Renal cortical epithelial cell (primary cell): ENCODE measurements around the gene ADIPOQ. TPM values are rescaled to one million over a fixed set of nuclear protein-coding genes. Genes with fewer than 3 reads are reported as not detected.
A peak's percentile ranks its signal among the peaks of the same experiment; 100 is the strongest.
"Not testable (repeated sequence)": the region's sequence is repeated elsewhere in the genome, so short reads cannot be mapped to it uniquely, and the experiment has no call there.

ENCODE experiments used
- DNase-seq: peaks from one replicate; pipeline ENCODE4 v3.0.0-alpha.2; 2011; ENCODE audit warnings: low read depth
- total RNA-seq: library from RNA; depleted of rRNA; stranded (reverse); fragments of >200 nt; gene quantifications from 2 replicates; pipeline ENCODE4 v1.2.3, GENCODE V29; 2014

The ADIPOQ gene
- not detected in 2 replicates for total RNA-seq

GRCh38 chr3:186842426-186843038, at the start of gene ADIPOQ:
ADIPOQ (plus strand) TSS chr3:186842710; CDS start chr3:186853059, 10,349 bp downstream.
- DNase-seq, result no peak

DNA sequence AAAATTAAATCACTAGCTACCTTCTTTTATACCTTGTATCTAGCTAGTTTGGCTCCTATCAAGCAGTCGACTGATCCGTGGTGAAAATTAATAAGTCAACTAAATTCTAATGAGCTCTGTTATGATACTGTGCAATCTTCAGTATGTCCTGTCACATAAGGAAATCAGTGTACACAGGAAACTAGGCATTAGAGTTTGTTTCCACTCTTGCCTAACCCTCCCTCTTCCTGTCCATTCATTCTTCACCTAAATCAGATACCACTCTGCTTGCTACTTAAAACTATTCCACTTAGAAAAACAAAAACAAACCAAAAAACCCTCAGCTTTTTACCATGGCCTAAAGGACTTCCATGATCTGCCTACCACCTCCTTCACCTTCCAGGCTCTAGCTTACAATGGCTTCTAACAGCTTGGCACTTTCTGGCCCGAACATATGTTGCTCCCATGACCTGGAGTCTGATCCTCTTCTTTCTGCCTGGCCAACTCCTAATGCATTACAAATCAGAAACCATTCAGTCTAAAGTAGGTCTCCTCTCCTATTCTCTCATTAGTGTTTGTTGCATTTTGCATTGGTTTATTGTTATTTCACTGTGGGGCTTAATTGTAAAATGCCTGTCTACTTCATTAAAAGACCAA, 44.2 kb upstream of the ADIPOQ start:
- no peak for DNase-seq

- no peak for DNase-seq
Observed at GRCh38 chr3:186800285-186800684, 42.2 kb upstream of the ADIPOQ start.

DNA sequence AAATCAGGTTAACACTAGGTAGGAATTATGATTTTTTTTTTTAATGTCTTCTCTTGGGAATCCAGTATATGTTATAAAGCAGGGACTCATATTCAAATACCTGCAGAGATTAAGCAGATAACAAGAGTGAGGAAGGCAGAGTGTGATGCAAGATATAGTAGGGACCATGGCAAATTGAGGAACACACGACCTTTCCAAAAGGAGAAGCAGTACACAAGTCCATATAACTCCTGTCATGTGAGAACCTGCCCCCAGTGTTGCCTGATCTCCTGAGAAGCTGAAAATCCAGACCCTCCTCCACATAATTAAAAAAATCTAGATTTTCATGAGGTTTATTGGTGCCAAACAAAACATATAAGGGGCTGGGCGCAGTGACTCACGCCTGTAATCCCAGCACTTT, 39.8 kb upstream of the ADIPOQ start:
- DNase-seq, result no peak

GRCh38 chr3:186803447-186803846, 39.1 kb upstream of the ADIPOQ start:
- not testable (repeated sequence) for DNase-seq

GRCh38 chr3:186806089-186807055, 36.1 kb upstream of the ADIPOQ start, which contains the start of gene RFC4:
RFC4 (minus strand) TSS chr3:186806482; CDS start chr3:186804713, 1,769 bp downstream.
- peak; percentile 46 for DNase-seq

- DNase-seq, result no peak
Observed at GRCh38 chr3:186807231-186807630, 35.3 kb upstream of the ADIPOQ start.

- no peak for DNase-seq
Observed at GRCh38 chr3:186810336-186810996, 32.0 kb upstream of the ADIPOQ start.

DNA sequence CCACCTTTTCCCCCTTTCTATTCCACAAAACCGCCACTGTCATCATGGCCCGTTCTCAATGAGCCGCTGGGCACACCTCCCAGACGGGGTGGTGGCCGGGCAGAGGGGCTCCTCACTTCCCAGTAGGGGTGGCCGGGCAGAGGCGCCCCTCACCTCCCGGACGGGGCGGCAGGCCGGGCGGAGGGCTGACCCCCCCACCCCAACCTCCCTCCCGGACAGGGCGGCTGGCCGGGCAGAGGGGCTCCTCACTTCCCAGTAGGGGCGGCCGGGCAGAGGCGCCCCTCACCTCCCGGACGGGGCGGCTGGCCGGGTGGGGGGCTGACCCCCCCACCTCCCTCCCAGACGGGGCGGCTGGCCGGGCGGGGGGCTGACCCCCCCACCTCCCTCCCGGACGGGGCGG, 31.2 kb upstream of the ADIPOQ start:
- not testable (repeated sequence) for DNase-seq

- no peak for DNase-seq
Observed at GRCh38 chr3:186814100-186814499, 28.4 kb upstream of the ADIPOQ start.

DNA sequence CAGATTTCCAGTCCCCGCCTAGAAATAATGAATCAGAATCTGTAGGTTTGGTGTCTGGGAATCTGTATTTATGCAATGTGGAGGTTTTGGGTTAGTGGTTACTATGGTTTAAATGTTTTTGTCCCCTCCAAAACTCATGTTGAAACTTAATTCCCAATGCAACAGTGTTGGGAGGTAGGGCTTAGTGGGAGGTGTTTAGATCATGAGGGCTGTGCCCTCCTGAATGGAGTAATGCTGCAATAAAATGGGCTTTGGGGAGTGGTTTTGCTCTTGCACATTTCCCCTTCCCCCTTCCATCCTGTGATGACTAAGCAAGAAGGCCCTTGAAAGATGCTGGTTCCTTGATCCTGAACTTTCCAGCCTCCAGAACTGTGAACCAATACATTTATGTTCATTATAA, 27.1 kb upstream of the ADIPOQ start:
- peak; percentile 91 for DNase-seq

DNA sequence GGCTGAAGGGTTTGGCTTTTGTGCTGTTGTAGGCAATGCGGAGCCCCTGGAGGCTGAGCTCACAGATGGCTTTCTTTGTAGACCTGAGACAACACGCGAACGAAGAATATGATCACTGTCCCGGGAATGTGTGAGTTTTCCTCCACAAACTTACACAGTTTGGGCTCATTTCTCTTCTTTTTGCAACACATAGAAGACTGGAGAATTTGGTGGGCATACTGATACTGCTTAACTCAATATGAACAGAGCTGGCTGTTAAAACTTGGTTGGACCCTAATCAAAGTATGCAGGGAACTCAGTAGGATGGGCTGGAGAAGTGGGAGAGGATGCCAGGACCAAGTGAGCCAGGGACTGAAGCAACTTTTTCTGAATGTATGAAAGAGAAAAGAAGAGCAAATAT, 24.0 kb upstream of the ADIPOQ start:
- DNase-seq, result no peak

GRCh38 chr3:186818956-186819355, 23.6 kb upstream of the ADIPOQ start:
- DNase-seq, result no peak

DNA sequence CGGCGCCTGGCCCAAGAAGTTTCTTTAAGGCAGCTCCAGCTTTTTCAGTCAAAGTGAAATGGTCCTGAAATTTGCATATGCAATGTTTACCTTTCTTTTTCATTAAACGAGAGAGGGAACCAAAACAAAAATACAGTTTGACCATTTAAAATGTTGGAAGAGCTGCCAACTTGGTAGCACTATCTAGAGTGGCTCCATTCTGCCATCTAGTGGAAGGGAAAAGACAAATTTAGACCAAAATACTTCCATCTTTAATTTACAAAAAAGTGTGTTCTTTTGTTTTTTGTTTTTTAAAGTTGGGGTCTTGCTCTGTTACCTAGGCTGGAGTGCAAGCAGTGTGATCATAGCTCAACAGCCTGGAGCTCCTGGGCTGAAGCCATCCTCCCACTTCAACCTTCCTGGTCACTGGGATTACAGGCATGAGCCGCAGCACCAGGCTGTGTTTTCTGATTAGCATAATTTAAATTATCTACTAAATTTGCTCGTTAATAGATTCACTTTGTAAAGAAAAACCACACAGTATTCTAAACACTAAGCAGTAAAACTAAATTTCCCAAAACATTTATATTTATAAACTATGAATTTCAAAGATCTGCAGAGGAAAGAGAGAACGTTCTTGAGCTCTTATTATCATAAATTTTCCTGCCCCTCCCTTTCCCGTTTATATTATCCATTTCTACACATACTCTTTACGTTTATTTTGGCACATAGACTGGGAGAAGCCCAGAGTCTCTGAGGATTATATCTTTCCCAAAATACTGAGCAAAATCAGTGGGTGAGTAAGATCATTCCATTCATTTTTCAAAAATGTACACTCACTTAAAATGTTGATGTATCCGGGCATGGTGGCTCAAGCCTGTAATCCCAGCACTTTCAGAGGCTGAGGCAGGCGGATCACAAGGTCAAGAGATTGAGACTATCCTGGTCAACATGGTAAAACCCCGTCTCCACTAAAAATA, 20.8 kb upstream of the ADIPOQ start:
- peak; percentile 58 for DNase-seq

GRCh38 chr3:186822388-186822759, 20.1 kb upstream of the ADIPOQ start:
- DNase-seq, result not testable (repeated sequence)

- peak; percentile 72 for DNase-seq
Observed at GRCh38 chr3:186823386-186823785, 19.1 kb upstream of the ADIPOQ start.

DNA sequence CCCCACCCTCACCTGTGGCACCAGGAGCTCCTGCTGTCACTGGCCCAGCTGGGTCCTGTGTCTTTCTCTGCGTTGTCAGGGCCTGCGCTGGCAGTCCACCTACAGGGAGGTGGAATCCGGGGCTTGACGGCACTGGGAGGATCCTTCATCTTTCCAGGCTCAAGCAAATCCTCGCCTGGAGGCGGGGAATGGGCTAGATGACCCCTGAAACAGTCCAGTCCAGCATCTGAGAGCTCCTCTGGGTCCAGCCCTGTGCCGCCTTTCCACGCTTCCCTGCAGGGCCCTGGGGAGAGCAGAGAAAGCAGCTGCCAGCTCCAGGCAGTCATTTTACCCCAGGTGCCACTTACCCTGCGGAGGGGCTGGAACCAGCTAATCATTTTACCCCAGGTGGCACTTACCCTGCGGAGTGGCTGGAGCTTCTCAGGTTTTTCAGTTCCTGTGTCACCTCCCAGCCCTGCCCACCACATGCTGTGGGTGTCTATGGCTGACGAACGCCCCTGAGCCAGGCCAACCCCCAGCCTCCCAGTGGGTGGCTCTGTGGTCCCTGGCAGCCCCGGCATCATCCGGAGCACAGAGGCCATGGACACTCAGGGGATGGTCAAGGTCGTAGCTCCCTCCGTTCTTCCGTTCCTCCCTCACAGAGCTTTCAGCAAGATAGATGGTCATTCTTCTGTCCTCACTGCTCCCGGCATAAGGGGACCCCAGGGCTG, 17.9 kb upstream of the ADIPOQ start:
- no peak for DNase-seq

- DNase-seq, result peak; percentile 59
Observed at GRCh38 chr3:186825294-186825821, 17.2 kb upstream of the ADIPOQ start.

DNA sequence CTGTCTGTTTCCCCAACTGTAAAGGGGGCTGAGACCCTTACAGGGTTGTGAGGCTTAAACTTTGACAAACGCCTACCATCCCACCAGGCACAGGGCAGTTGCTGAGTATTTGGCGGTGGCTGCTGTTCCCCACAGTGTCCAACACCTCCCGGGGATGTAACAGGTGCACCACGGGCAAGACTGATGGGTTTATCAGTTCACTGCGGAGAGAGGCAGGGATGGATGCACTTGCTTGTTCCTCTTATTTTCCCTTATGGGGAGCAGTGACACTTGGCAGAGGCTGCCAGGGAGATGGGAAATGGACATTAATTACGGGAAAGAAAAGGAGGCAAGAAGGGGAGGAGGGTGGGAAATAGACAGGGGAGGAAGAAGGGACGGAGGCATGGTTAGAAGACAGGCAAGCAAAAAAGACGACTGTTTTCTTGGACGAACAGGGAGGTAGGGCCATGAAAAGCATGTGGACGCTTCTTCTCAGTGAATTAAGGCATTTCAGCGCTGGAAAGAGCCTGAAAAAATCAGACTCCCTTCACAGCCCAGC, 16.6 kb upstream of the ADIPOQ start:
- DNase-seq, result no peak
